AG04450 (cell line): ENCODE results near the gene GALNT9. TPM values are rescaled to one million over a fixed set of nuclear protein-coding genes. Genes with fewer than 3 reads are reported as not detected.

Experiments used
- CTCF ChIA-PET: fragments of 300-600, 350-600 bp; formaldehyde crosslinking; extraction: SDS; loops from one replicate; lab custom pipeline; 2022; ENCODE audit warnings: antibody characterized with exemption, inconsistent platforms; lab: Charles Lee
- POLR2A ChIA-PET: fragments of 350-600 bp; formaldehyde crosslinking; extraction: SDS; loops from one replicate; lab custom pipeline; 2021; ENCODE audit warnings: antibody characterized with exemption, inconsistent platforms; lab: Yijun Ruan, JAX
- DNase-seq: peaks from one replicate; pipeline ENCODE4 v3.0.0-alpha.2; 2011; ENCODE audit warnings: low read depth, low spot score
- H3K27ac ChIP-seq: one replicate; pipeline ENCODE4 v1.5.1; 2012; ENCODE audit warnings: low read depth, low read length, control low read depth
- H3K27me3 ChIP-seq: one replicate; pipeline ENCODE4 v1.6.0; 2012; ENCODE audit warnings: low read length; ENCODE audit not compliant: control insufficient read depth, insufficient read depth
- H3K4me3 ChIP-seq: 2 replicates; pipeline ENCODE4 v1.5.1; 2011; ENCODE audit warnings: mild to moderate bottlenecking, low read depth, low read length, control low read depth
- H3K9me3 ChIP-seq: 2 replicates; pipeline ENCODE4 v1.5.1; 2012; ENCODE audit warnings: low read length; ENCODE audit not compliant: control insufficient read depth, insufficient read depth
- polyA plus RNA-seq: library from polyadenylated mRNA; depleted of rRNA; stranded (reverse); fragments of >200 nt; gene quantifications from 2 replicates; pipeline ENCODE4 v1.2.3, GENCODE V29; 2011
- TF ChIP-seq, protein P1 (sequence below): IDR thresholded peaks from 2 replicates; pipeline ENCODE4 v1.5.1; 2011; ENCODE audit warnings: low read depth, low read length, control low read depth, inconsistent platforms

The GALNT9 gene
- polyA plus RNA-seq, 1 experiment: not detected

DNA sequence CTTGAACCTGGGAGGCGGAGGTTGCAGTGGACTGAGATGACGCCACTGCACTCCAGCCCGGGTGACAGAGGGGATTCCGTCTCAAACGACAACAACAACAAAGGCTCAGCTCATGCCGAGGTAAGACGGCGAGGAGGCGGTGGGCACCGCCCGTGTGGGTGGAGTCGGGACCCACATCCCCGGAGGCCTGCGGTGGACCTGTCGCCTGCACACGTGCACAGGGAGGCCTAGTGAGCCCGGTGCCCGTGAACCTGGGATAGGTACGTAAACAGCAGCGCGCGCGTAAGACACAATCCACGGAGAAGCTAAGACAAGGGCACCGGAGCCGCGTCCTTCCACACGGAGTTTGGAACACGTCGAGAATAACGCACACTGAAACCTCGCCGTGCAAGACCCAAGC lies 78.7 kb downstream of the GALNT9 start:
- DNase-seq: no peak
- no peaks in the 10 kb centered on the region; the same call in 1 of the 2 replicates for H3K9me3 ChIP-seq
- no peak overlapping the region for H3K27ac ChIP-seq
- TF ChIP-seq, protein P1, sequence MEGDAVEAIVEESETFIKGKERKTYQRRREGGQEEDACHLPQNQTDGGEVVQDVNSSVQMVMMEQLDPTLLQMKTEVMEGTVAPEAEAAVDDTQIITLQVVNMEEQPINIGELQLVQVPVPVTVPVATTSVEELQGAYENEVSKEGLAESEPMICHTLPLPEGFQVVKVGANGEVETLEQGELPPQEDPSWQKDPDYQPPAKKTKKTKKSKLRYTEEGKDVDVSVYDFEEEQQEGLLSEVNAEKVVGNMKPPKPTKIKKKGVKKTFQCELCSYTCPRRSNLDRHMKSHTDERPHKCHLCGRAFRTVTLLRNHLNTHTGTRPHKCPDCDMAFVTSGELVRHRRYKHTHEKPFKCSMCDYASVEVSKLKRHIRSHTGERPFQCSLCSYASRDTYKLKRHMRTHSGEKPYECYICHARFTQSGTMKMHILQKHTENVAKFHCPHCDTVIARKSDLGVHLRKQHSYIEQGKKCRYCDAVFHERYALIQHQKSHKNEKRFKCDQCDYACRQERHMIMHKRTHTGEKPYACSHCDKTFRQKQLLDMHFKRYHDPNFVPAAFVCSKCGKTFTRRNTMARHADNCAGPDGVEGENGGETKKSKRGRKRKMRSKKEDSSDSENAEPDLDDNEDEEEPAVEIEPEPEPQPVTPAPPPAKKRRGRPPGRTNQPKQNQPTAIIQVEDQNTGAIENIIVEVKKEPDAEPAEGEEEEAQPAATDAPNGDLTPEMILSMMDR: no peak
- POLR2A ChIA-PET: no interaction called here
- CTCF ChIA-PET: no interaction called here
- H3K4me3 ChIP-seq: no peak overlapping the region
- no peaks in the 10 kb centered on the region for H3K27me3 ChIP-seq

DNA sequence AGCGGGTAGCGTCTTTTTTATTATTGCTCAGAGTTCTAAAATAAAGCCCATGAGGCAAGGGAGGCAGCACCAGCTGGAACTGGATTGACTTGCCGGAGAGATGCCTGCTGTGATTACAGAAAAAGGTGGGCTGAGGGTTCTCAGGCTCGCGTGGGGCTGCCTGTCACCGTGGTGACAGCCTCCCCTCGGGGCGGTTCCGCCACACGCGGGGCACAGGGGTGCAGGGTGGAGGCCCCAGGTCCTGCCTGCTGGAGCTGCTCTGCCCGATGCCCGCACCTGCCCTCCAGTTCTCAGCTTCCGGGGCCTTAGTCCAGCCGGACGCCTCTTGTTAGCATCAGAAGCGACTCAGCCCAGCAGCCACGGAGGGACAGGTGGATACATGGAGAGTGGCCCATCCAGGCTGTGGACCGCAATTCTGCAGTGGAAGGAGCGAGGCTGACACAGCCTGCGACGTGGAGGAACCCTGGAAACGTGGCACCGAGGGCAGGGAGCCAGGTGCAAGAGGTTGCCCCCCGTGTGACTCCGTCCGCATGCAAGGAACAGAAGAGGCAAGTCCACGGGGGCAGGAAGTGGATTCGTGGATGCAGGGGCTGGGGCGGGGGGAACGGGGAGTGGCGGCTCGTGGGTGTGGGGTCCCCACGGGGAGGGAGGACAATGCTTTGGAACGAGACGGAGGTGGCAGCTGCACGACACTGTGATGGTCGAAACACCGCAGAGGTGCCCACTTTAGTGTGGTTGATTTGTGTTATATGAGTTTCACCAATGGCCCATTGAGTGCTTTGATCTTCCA lies 79.5 kb downstream of the GALNT9 start:
- ChIA-PET POLR2A (no interaction called here), CTCF (no interaction called here)
- H3K4me3 ChIP-seq: no peak overlapping the region
- no peak overlapping the region for H3K27ac ChIP-seq
- TF ChIP-seq, protein P1: no peak
- DNase-seq: no peak
- no peaks in the 10 kb centered on the region for H3K27me3 ChIP-seq
- H3K9me3 ChIP-seq: no peaks in the 10 kb centered on the region; the same call in 1 of the 2 replicates

DNA sequence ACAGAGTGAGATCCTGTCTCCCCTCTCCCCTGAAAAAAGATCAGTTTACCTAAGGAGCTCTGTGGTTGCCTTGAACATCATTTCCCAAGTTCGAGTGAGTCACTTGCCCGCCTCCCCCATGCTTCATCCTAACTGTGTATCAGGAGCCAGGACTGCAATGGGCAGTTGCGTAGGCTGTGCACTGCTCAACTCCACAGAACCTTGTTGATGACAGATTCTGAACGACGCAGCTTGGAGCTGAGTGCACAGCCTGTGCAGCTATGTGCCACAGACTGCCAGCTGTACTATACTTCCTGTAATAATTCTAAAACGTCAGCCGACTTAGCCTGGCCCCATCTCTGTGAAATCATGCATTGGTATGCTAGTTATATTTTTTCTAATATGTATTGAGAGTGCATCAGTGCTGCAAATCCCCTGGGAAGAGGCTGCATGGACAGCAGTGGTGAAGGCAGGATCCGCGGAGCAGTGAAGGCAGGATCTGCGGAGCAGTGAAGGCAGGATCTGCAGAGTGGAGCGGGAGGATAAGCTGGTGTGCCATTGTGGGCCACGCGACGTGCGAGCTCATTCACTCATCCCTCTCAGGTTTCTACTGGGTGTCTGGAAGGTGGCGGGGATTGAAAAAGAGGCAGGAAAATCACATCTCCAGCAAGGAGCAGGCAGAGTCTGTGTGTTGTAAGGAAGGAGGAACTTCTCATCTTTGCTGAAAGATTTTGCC lies 80.8 kb downstream of the GALNT9 start:
- ChIA-PET CTCF (no interaction called here), POLR2A (no interaction called here)
- Histone ChIP-seq H3K27ac (no peak overlapping the region), H3K27me3 (no peaks in the 10 kb centered on the region), H3K9me3 (peaks cover 5% of the 10 kb centered on the region), H3K4me3 (no peak overlapping the region)
- TF ChIP-seq, protein P1: no peak
- no peak for DNase-seq

DNA sequence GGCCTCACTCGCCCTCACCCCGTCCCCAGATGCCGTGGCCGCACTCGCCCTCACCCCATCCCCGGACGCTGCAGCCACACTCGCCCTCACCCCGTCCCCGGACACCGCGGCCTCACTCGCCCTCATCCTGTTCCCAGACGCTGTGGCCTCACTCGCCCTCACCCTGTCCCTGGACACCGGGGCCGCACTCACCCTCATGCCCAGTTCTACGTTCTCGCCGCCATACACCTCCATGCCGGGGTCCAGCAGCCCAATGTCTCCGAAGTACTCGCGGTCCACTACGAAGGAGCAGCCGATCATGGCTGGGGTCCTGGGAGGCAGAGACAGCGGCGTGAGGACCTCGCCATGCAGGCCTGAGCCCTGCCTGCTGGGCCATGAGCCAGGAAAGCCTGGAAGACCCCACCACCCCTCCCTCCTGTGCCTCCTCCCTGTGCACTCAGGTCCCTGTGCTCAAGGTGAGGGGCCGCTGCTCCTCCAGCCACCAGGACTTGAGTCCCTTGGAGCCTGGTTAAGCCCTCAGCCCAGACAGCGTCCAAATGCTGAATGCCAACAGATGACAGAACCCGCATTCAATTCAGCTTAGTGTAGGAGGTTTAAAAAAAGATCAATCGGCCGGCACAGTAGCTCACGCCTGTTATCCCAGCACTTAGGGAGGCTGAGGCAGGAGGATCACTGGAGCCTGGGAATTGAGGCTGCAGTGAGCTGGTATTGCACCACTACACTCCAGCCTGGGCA lies 81.5 kb downstream of the GALNT9 start:
- ChIA-PET CTCF (no interaction called here), POLR2A (interaction anchor here (0.6 kb wide), 1 partner anchor 124 kb away, joined by 7 read pairs; no protein-coding TSS in a partner anchor)
- peaks cover 11% of the 10 kb centered on the region for H3K9me3 ChIP-seq
- no peak overlapping the region for H3K27ac ChIP-seq
- no peaks in the 10 kb centered on the region for H3K27me3 ChIP-seq
- TF ChIP-seq, protein P1: no peak
- H3K4me3 ChIP-seq: no peak overlapping the region
- DNase-seq: no peak
